MCF 10A (cell line): Measurements from ENCODE around the gene CCDC136. TPM values are rescaled to one million over a fixed set of nuclear protein-coding genes. Genes with fewer than 3 reads are reported as not detected.

ENCODE experiments used
- BruUV-seq: library from RNA; stranded (reverse); fragments of 400-500 nt; replicated peaks from 2 replicates; lab custom pipeline; 2021; lab: Mats Ljungman, UMichigan
- CTCF ChIA-PET: fragments of 300-600 bp; sonication (Branson Sonifier 250); formaldehyde crosslinking; extraction: SDS; loops from one replicate; lab custom pipeline; 2021; ENCODE audit warnings: antibody characterized with exemption, inconsistent platforms; lab: Yijun Ruan, JAX
- POLR2A ChIA-PET: fragments of 300-600, 350-650 bp; sonication (Branson Sonifier 250); formaldehyde crosslinking; extraction: SDS; loops from one replicate; lab custom pipeline; 2020; ENCODE audit warnings: antibody characterized with exemption, inconsistent platforms; lab: Yijun Ruan, JAX
- DNase-seq: peaks from one replicate; pipeline ENCODE4 v3.0.0-alpha.2; 2018; ENCODE audit not compliant: unreplicated experiment
- H3K27ac Mint-ChIP-seq: one replicate; pipeline ENCODE4 v1.8.0; 2022; ENCODE audit warnings: mild to moderate bottlenecking, low read depth, mixed read lengths; ENCODE audit not compliant: unreplicated experiment
- H3K27me3 Mint-ChIP-seq: one replicate; pipeline ENCODE4 v1.8.0; 2022; ENCODE audit warnings: mixed read lengths; ENCODE audit not compliant: insufficient read depth, unreplicated experiment
- H3K36me3 Mint-ChIP-seq: one replicate; pipeline ENCODE4 v1.8.0; 2022; ENCODE audit warnings: mild to moderate bottlenecking, moderate library complexity, mixed read lengths; ENCODE audit not compliant: insufficient read depth, unreplicated experiment
- H3K4me1 Mint-ChIP-seq: one replicate; pipeline ENCODE4 v1.8.0; 2022; ENCODE audit warnings: mixed read lengths; ENCODE audit not compliant: insufficient read depth, unreplicated experiment
- H3K4me3 Mint-ChIP-seq: one replicate; pipeline ENCODE4 v1.8.0; 2022; ENCODE audit warnings: mild to moderate bottlenecking, moderate library complexity, mixed read lengths; ENCODE audit not compliant: unreplicated experiment
- H3K9me3 Mint-ChIP-seq: one replicate; pipeline ENCODE4 v1.8.0; 2022; ENCODE audit warnings: mixed read lengths; ENCODE audit not compliant: unreplicated experiment
- intact Hi-C: fragments of 100-400 bp; cut with micrococcal nuclease; formaldehyde crosslinking; loops from 2 replicates; pipeline ENCODE4 v1.14.1; 2022
- total RNA-seq: library from RNA; stranded (reverse); gene quantifications from 2 replicates; pipeline ENCODE4 v1.2.3, GENCODE V29; 2022
- TF ChIP-seq, protein P1 (sequence below): fragments of 200-600 bp; IDR thresholded peaks from one replicate; pipeline ENCODE4 v1.8.0; 2022; ENCODE audit warnings: antibody characterized with exemption, mild to moderate bottlenecking; ENCODE audit not compliant: unreplicated experiment

Gene CCDC136
- total RNA-seq, 1 experiment from 2014 or later, result 3.5 TPM

DNA sequence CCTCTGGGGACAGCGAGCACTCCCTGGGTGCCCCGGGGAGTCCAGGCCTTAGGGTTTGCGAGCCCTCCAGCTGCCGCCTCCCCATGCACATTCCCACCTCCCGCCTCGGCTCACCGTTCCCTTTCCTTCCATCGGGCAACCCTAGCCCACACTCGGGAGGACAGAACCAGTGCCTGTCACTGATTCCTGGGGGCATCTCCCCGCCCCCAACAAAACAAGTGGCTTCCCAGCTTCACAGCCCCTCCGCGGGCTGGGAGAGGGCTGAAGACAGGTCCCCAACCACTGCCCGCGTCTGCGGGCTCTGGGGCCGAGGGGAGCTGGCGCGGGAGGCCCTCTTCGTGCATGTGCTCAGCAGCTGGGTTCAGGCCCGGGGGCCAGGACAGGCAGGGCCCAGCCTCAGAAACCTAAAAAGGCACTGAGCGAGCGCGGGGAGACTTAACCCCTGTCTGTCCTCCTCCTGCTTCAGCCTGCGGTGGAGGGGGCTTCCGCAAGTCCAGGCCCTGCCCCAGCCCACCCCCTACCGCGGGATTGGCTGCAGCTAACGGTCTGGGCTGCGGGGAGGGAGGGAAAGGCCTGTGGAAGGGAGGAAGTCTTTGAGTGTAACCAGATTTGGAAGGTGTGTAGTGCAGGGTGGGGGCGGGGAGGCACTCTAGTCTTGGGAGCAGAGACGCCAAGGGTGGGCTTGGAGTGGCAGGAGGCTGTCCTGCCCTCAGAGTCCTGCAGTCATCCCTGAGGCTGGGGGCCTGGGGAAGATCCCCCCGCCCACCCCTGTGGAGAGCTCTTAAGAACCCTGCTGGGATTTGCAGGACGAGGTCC, 39.6 kb downstream of the CCDC136 start:
- Mint-ChIP-seq H3K4me1 (no peaks in the 10 kb centered on the region), H3K4me3 (no peak overlapping the region), H3K27me3 (peaks cover 11% of the 10 kb centered on the region), H3K27ac (no peak overlapping the region), H3K36me3 (no peaks in the 10 kb centered on the region), H3K9me3 (no peaks in the 10 kb centered on the region)
- intact Hi-C loops, result no loop called here
- no peak for DNase-seq
- TF ChIP-seq, protein P1, sequence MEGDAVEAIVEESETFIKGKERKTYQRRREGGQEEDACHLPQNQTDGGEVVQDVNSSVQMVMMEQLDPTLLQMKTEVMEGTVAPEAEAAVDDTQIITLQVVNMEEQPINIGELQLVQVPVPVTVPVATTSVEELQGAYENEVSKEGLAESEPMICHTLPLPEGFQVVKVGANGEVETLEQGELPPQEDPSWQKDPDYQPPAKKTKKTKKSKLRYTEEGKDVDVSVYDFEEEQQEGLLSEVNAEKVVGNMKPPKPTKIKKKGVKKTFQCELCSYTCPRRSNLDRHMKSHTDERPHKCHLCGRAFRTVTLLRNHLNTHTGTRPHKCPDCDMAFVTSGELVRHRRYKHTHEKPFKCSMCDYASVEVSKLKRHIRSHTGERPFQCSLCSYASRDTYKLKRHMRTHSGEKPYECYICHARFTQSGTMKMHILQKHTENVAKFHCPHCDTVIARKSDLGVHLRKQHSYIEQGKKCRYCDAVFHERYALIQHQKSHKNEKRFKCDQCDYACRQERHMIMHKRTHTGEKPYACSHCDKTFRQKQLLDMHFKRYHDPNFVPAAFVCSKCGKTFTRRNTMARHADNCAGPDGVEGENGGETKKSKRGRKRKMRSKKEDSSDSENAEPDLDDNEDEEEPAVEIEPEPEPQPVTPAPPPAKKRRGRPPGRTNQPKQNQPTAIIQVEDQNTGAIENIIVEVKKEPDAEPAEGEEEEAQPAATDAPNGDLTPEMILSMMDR, result no peak
- no TSS peak for BruUV-seq
- POLR2A ChIA-PET, result interaction anchor here (0.7 kb wide), 1 partner anchor 158 kb away, joined by 3 read pairs; no protein-coding TSS in a partner anchor
- CTCF ChIA-PET, result interaction anchor here (0.6 to 1.5 kb wide), 6 partner anchors 15 to 260 kb away, joined by 3 to 5 read pairs (median 3); no protein-coding TSS in a partner anchor

DNA sequence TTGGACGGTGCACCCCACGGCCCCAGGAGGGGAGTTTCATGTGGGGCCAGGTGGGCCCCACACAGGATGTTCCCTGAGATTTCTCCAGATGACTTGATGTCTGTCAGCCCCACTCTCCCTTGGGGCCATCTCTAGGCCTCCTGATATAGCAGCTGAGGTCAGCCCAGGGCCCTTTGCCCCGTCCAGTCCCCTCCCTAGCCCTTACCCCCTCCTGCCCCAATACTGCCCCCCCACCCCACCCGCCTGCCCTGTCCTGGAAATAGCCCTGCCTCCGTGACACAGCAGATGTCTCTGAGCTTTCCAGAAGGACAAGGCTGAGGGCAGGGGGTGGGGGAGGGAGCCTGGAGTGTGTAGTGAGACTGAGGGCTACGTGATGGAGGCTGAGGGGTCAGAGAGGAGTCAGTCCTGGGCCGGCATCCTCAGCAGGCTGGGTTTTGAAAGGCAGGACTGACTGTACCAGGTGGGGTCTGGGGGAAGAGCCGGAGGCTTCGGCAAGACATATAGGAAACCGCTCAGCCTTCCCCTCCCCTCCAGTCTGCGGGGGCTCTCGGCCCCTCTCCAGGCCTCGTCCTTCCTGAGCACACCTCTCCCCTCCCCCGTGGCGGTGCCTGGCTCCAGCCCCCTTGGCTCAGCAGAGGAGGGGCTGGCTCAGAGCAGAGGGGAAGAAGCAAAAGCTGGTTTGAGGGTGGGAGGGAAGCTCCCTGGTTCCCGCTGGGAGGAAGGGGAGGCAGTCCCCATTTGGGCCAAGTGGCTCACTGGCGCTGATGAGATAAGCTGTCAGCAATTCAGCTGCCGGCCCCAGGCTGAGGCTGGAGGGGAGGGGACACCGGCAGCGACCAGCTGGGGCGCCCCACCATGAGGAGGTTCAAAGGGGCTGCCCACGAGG, 40.5 kb downstream of the CCDC136 start:
- Mint-ChIP-seq H3K27me3 (peaks cover 11% of the 10 kb centered on the region), H3K4me1 (no peaks in the 10 kb centered on the region), H3K36me3 (no peaks in the 10 kb centered on the region), H3K9me3 (no peaks in the 10 kb centered on the region), H3K27ac (no peak overlapping the region), H3K4me3 (no peak overlapping the region)
- no peak for DNase-seq
- POLR2A ChIA-PET, result interaction anchor here (0.7 kb wide), 1 partner anchor 157 kb away, joined by 3 read pairs; no protein-coding TSS in a partner anchor
- no TSS peak for BruUV-seq
- intact Hi-C loops, result no loop called here
- CTCF ChIA-PET, result interaction anchor here (0.6 to 1.5 kb wide), 4 partner anchors 15 to 259 kb away, joined by 3 to 5 read pairs (median 4); no protein-coding TSS in a partner anchor
- TF ChIP-seq, protein P1, result no peak

DNA sequence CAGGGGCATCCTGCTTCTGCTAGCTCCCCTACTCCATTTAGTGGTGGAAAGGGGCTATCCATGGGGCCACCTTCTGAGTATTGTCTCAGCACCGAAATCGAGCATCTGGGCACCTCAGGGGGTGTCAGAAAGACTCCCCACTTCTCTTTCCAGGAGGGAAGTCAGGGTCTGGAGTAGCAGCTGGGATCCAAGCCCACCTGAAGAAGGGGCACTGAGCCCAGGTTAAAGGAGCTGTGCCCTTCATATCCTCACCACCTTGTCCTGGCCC, 41.0 kb downstream of the CCDC136 start:
- ChIA-PET CTCF (interaction anchor here (0.6 to 1.5 kb wide), 2 partner anchors 248 to 259 kb away, joined by 3 to 4 read pairs; no protein-coding TSS in a partner anchor), POLR2A (no interaction called here)
- TF ChIP-seq, protein P1, result no peak
- peaks cover 11% of the 10 kb centered on the region for H3K27me3 Mint-ChIP-seq
- H3K4me3 Mint-ChIP-seq, result no peak overlapping the region
- intact Hi-C loops, result no loop called here
- no peaks in the 10 kb centered on the region for H3K4me1 Mint-ChIP-seq
- no peaks in the 10 kb centered on the region for H3K36me3 Mint-ChIP-seq
- no TSS peak for BruUV-seq
- no peaks in the 10 kb centered on the region for H3K9me3 Mint-ChIP-seq
- no peak overlapping the region for H3K27ac Mint-ChIP-seq
- DNase-seq, result no peak
